Smooth muscle cell (in vitro differentiated cells): ENCODE measurements around the gene BOD1L2. TPM values are rescaled to one million over a fixed set of nuclear protein-coding genes. Genes with fewer than 3 reads are reported as not detected.

ENCODE experiments used
- DNase-seq: peaks from one replicate; lab custom pipeline; 2025; ENCODE audit not compliant: unreplicated experiment; lab: John Stamatoyannopoulos, UW
- H2AFZ ChIP-seq: fragments of 200-600 bp; sonication (generic); 2 replicates; pipeline ENCODE4 v1.6.0; 2016; ENCODE audit warnings: antibody characterized with exemption, low read depth, mild to moderate bottlenecking
- H3F3A ChIP-seq: fragments of 200-600 bp; sonication (generic); 2 replicates; pipeline ENCODE4 v1.6.0; 2017; ENCODE audit warnings: antibody characterized with exemption, low read depth
- H3K27ac ChIP-seq: fragments of 200-600 bp; sonication (generic); 2 replicates; pipeline ENCODE4 v1.5.1; 2016; ENCODE audit warnings: low read depth, mild to moderate bottlenecking
- H3K27me3 ChIP-seq: fragments of 200-600 bp; sonication (generic); 2 replicates; pipeline ENCODE4 v1.6.1; 2016; ENCODE audit warnings: low read depth, mild to moderate bottlenecking
- H3K36me3 ChIP-seq: fragments of 200-600 bp; sonication (generic); 2 replicates; pipeline ENCODE4 v1.5.1; 2016; ENCODE audit warnings: low read depth
- H3K4me1 ChIP-seq: fragments of 200-600 bp; sonication (generic); 2 replicates; pipeline ENCODE4 v1.5.1; 2016; ENCODE audit warnings: low read depth
- H3K4me2 ChIP-seq: fragments of 200-600 bp; sonication (generic); 2 replicates; pipeline ENCODE4 v1.6.0; 2016; ENCODE audit warnings: mild to moderate bottlenecking
- H3K4me3 ChIP-seq: fragments of 200-600 bp; sonication (generic); 2 replicates; pipeline ENCODE4 v1.5.1; 2016; ENCODE audit warnings: mild to moderate bottlenecking
- H3K79me2 ChIP-seq: fragments of 200-600 bp; sonication (generic); 2 replicates; pipeline ENCODE4 v1.6.0; 2016; ENCODE audit warnings: low read depth, mild to moderate bottlenecking
- H3K9ac ChIP-seq: fragments of 200-600 bp; sonication (generic); 2 replicates; pipeline ENCODE4 v1.6.0; 2016; ENCODE audit warnings: low read depth
- H3K9me3 ChIP-seq: fragments of 200-600 bp; sonication (generic); replicated peaks from 2 replicates; pipeline ENCODE4 v1.5.1; 2016; ENCODE audit warnings: low read depth
- H4K20me1 ChIP-seq: fragments of 200-600 bp; sonication (generic); 2 replicates; pipeline ENCODE4 v1.6.0; 2016; ENCODE audit warnings: low read depth
- CTCF ChIP-seq: fragments of 200-600 bp; sonication (generic); IDR thresholded peaks from 2 replicates; pipeline ENCODE4 v1.5.1; 2017; ENCODE audit warnings: borderline replicate concordance, mild to moderate bottlenecking, antibody characterized with exemption; ENCODE audit not compliant: insufficient read depth, poor library complexity, severe bottlenecking
- WGBS: methylation state at CpG from one replicate; pipeline ENCODE4 v1.1.7; 2016; ENCODE audit warnings: low lambda C conversion rate; 5-methylcytosine and 5-hydroxymethylcytosine counted together
- polyA plus RNA-seq: library from polyadenylated mRNA; unstranded; fragments of >200 nt; fragmentation: Nextera tagmentation; extraction: Ambion mirVana; gene quantifications from 2 replicates; pipeline ENCODE4 v1.2.1, GENCODE V29; 2016
- total RNA-seq: library from RNA; depleted of rRNA; stranded (reverse); fragments of >200 nt; gene quantifications from 2 replicates; pipeline ENCODE4 v1.2.3, GENCODE V29; 2014

Gene BOD1L2
- total and polyA plus RNA-seq, 2 experiments from 2014 or later, result not detected

DNA sequence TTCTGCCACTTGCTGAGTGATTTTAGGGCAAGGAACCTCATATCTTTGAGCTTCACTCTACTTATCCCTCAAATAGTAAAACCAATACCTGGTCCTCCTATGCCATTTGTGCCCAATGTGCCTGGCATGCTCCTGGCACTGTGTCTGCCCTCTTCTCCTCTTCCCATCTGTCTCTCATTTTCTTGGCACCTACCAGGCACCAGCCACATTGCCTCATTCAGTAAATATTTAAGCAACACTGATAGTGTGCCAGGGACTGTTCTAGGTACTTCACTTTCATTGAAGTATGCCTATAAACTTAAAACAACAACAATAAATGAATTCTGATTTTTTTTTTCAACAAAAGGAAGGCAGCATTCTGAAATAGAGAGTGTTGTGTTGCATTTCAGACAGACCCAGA is 15.1 kb upstream of the BOD1L2 start:
- Histone ChIP-seq H3K27me3 (no peaks in the 10 kb centered on the region), H3K4me2 (no peak overlapping the region), H3K36me3 (no peaks in the 10 kb centered on the region), H3F3A (no peaks in the 10 kb centered on the region), H3K9ac (no peak overlapping the region), H3K9me3 (no peaks in the 10 kb centered on the region), H3K27ac (no peak overlapping the region), H3K4me3 (no peak overlapping the region), H2AFZ (no peak overlapping the region), H4K20me1 (no peaks in the 10 kb centered on the region), H3K79me2 (no peaks in the 10 kb centered on the region), H3K4me1 (no peaks in the 10 kb centered on the region)
- DNase-seq, result no peak
- TF ChIP-seq CTCF, result no peak

GRCh38 chr18:57134618-57135135 is 12.2 kb upstream of the BOD1L2 start:
- no peak overlapping the region for H3K27ac ChIP-seq
- WGBS, result 74% methylated on average over 4 of the region's 4 CpGs

DNA sequence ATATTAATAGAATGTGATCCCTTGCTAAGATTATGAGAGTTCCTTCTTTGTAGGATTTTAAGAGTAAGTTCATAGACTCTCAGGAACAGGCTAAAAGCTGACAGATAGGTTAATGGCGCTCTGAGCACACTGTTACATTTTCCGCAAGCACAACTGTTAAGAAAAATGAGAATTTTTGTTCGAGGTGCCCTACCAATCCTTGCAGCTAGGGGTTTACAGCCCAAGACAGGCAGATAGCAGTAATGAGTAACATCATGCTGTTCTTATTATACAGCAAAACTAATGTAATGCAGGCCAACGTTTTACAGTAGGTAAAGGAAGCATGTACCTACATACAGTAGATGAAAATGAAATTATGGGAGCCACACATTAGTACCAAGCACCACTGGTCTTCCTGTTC is 11.2 kb upstream of the BOD1L2 start:
- no peak for TF ChIP-seq CTCF
- H3K79me2 ChIP-seq, result no peaks in the 10 kb centered on the region
- WGBS, result 73% methylated on average over 4 of the region's 4 CpGs

More at GRCh38 chr18:57134618-57135135, 12.2 kb upstream of the BOD1L2 start:
- Histone ChIP-seq H2AFZ (no peak overlapping the region), H3K79me2 (no peaks in the 10 kb centered on the region), H3K9ac (no peak overlapping the region), H3K4me2 (no peak overlapping the region), H3K4me3 (no peak overlapping the region), H3K9me3 (no peaks in the 10 kb centered on the region), H4K20me1 (no peaks in the 10 kb centered on the region), H3K4me1 (no peaks in the 10 kb centered on the region), H3K27me3 (no peaks in the 10 kb centered on the region), H3K36me3 (no peaks in the 10 kb centered on the region), H3F3A (no peaks in the 10 kb centered on the region)
- no peak for TF ChIP-seq CTCF
- no peak for DNase-seq

DNA sequence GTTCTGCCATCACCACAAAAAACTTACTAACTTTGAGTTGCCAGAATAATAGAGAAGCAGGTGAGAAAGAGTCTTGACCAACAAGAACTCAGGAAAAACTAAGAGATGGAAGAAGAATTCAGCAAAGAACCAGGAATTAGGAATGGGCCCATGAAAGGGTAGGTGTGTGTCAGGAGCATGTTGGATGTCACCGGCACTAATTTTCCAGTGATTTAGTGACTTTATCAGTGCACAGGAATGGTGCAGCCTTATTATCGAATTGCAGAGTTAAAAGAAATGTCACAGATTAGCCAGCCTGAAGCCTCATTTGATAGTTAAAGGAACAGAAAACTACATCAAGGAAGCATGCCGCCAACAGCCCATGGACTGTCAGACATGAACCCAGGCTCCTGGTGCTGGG is 9.0 kb upstream of the BOD1L2 start:
- H3K27me3 ChIP-seq, result no peaks in the 10 kb centered on the region
- TF ChIP-seq CTCF, result no peak
- H3F3A ChIP-seq, result no peaks in the 10 kb centered on the region
- no peaks in the 10 kb centered on the region for H3K36me3 ChIP-seq
- H2AFZ ChIP-seq, result no peak overlapping the region
- no peak overlapping the region for H3K27ac ChIP-seq
- no peaks in the 10 kb centered on the region for H3K9me3 ChIP-seq
- H4K20me1 ChIP-seq, result no peaks in the 10 kb centered on the region
- no peak overlapping the region for H3K4me2 ChIP-seq
- 97% methylated on average over 3 of the region's 3 CpGs for WGBS
- no peak for DNase-seq
- H3K4me1 ChIP-seq, result no peaks in the 10 kb centered on the region
- no peak overlapping the region for H3K4me3 ChIP-seq
- H3K79me2 ChIP-seq, result no peaks in the 10 kb centered on the region
- no peak overlapping the region for H3K9ac ChIP-seq

More for the DNA sequence above, 11.2 kb upstream of the BOD1L2 start:
- Histone ChIP-seq H3K4me2 (no peak overlapping the region), H3F3A (no peaks in the 10 kb centered on the region), H3K4me3 (no peak overlapping the region), H3K4me1 (no peaks in the 10 kb centered on the region), H3K27ac (no peak overlapping the region), H4K20me1 (no peaks in the 10 kb centered on the region), H2AFZ (no peak overlapping the region), H3K27me3 (no peaks in the 10 kb centered on the region), H3K36me3 (no peaks in the 10 kb centered on the region), H3K9ac (no peak overlapping the region), H3K9me3 (no peaks in the 10 kb centered on the region)
- DNase-seq, result no peak
